Amniotic stem cell (primary cell): ENCODE data around the gene CAMKK2.

Experiments used
- DNase-seq: peaks from one replicate; lab custom pipeline; 2025; lab: John Stamatoyannopoulos, UW

CAMKK2 gene

DNA sequence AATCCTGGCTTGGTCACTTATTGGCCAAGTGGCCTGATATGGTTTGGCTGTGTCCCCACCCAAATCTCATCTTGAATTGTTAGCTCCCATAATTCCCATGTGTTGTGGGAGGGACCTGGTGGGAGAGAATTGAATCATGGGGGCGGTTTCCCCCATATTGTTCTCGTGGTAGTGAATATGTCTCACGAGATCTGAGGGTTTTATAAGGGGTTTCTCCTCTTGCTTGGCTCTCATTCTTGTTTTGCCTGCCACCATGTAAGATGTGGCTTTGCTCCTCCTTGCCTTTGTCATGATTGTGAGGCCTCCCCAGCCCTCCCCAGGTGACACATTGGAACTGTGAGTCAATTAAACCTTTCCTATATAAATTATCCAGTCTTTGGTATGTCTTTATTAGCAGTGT is 105.4 kb downstream of the CAMKK2 start:
- no peak for DNase-seq

DNA sequence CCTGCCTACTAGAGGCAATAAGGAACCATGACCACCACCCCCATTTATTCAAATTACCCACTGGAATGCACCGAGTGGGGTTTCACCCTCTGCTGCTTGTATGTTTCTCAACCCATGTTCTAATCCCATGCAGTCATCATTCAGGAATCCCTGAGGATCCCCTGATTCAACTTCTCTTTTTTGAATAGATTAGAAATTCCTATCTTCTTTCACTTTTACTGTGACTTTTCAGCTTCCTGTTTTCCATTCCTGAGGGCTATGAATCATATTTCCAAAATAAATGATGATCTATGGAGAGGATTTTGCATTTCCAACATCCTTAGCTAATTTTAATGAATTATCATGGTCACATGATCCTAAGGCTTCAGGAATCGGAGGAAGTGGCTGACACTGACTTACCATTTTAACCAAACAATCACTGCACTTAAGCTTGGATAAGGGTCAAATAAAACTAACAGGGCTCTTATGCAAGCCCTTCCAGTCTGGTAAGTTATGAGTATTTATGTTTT is 105.9 kb downstream of the CAMKK2 start:
- DNase-seq = peak; percentile 88

DNA sequence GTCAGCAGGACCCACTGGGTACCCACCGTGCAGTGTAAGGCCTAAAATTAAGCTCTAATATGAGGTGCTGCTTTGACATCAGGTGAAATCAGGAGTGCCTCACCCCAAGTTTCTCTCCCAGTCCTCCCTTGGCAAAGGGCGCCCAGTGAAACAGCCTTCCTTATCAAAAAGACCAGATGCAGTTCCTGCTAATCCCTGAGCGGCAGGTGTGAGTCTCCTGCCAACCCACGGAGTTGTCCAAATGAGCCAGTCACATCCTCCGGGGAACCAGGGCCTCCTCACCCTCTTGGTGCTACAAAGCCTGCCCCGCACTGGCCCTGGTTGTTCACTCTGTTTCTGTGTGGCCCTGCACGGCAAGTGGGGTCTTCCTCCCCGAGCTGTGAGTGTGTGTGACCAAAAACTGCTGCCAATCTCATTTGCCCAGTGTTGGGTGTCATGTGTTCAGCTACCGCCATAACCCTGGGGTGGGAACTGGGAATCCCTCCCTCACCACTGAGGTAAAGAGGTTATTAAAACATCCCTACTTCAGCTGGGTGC is 106.8 kb downstream of the CAMKK2 start:
- DNase-seq = no peak

DNA sequence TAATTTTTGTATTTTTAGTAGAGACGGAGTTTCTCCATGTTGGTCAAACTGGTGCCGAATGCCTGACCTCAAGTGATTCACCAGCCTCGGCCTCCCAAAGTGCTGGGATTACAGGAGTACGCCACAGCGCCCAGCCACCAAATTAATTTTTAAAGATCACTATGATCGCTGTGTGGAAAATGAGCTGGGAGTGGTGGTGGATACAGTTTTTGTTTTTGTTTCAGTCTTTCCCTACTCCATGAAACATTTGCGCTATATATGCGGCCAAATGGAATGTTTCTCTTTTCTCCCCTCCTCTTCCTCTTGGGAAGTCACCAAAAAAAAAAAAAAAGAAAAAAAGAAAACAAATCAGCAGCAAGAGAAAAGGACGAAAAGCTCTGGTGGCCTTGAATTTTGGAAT is 107.4 kb downstream of the CAMKK2 start:
- no peak for DNase-seq

DNA sequence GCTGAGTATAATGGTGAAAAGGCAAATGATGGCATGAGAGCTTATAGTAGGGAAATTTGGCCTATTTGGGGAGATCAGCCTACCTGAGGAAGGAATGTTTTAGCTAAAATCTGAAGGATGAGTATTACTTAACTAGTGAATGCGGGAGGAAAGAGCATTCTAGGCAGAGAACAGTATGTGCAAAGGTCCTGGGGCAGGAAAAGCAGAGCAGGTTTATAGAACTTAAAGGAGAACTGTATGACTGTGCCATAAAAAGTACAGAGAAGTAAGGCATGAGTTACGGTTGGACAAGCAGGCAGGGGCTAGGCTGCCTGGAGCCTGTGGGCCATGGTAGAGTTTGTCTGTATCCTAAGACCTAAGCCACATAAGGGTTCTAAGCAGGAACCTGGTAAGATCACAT is 108.3 kb downstream of the CAMKK2 start:
- DNase-seq = no peak
